Amniotic epithelial cell (primary cell): ENCODE data around the gene WDR86.

Experiments
- DNase-seq: peaks from one replicate; pipeline ENCODE4 v3.0.0-alpha.2; 2010; ENCODE audit warnings: low read depth

Gene WDR86

DNA sequence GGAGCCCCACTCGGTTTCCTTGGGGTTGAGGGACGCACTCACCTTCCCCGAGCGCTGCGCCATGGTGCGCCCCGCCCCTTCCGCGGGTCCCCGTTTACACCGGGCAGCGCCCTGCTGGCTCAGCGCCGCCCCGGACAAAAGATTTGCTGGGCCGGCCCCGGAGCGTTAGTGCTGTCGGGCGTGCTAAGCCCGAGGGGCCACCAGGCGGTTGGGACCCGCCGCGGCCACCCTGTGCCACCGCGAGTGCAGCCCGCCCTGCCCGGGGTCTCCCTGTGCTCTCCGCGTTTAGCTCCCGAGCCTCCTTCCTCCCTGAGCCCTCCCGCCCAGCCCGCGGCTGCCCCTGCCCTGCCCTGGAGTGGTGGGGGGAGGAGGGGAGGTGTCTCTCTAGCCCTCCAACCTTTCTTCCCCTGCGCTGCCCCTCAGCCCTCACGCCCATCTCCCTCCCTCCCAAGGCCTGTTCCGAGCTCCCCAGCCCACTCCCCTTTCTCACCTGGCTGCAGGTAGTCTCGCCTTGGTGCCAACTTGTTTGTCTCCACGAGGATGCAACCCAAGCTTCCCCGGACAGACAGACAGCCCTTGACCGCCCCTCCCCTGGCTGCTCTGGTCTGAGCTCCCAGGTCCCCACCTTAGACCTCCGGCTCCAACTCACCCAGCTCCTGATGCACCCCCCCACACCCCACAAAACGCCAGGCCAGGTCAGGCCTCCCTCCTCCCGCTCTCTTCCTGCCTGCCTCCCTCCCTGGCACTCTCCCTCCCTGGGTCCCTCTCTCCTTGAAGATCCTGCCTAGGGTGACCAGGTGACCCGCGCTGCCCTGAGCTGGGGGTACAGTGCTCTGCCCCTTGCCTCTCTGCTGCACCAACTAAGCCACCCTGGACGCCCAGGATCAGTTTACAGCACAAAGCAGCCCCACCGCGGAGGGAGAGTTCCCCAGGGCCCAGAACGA is 30.3 kb upstream of the WDR86 start, which contains the start of gene CRYGN:
Gene CRYGN (minus strand): TSS at position 287 of the 944 bp plus-strand sequence. CDS start 224 bp downstream, at position 63.
- no peak for DNase-seq

DNA sequence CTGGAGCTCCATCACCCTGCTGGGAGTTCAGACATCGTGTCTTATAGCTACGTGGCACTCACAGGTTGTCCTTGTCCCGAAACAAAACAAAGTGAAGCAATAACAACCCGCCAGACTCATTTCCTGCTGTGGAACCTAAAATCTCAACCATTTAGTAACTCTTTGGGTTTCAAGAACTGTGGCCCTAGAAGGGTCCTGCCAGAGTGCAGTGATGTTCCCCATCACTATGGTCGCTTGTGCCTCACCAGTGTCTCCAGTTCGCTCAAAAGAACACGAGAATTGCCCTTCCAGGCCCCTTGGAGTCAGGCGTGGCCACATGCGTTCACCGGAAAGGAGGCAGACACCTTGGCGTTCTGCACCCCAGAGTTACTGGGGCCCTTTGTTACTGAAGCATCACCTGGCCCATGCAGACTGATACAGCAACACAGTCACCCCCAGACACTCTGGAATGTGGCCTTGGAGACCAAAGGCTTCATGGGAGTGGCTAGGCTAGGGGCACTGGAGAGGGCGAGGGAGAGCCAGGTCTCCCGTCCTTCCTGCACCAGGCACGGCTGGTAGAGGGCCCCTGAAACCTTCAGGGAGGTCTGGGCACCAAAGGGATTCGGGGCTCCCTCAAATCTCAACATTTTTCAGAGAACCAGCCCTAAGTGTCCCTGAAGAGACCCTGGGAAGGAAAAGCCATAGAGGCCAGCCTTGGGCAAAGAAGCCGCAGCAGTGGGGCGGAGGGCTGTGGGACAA is 29.2 kb upstream of the WDR86 start:
- no peak for DNase-seq

DNA sequence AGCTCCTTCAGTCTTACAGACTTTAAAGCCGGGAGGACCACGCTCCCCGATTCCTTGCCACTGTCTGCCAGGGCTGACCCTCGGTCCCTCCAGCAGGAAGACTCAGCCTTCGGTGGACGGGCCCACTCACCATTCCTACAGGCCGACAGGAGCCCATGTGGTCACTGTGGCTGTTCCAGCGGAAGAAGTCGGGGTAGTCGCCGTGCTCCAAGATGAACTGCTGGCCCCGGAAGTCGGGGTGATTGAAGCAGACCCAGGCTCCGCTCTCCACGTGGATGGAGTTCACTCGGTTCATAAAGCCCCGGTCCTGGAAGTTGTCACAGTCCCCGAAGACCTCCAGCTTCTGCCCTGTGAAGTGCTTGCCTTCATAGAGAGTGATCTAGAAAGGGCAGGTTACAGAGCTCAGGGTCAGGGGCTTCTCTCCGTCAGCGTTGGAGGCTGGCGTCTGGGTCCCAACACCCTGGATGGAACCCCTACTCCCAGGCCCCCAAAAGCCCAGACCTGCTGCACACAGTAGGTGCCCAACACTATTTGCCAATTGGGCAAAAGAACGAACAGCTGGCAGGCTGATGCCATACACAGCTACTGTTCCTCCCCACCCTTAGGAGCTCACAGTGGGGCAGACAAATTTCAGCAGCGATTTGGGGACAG is 28.2 kb upstream of the WDR86 start:
- DNase-seq, result no peak

DNA sequence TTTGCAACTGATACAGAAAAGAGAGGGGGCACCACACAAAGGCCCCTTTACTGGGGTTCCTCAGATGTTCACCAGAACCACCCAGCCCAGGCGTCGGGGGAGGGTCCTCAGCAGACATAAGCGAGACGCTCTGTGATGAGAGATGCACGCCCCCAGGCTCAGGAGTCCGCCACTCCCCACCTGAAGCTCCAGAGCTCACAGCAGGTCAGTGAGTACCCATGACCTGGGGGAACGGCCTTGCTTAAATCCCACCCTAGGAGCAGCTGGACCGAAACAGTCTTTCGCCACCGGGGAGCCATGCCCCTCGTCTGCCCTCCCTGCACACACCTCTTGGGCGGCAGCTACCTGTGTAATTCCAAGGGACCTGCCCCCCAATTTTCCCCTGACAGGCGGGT is 27.3 kb upstream of the WDR86 start:
- DNase-seq, result no peak

DNA sequence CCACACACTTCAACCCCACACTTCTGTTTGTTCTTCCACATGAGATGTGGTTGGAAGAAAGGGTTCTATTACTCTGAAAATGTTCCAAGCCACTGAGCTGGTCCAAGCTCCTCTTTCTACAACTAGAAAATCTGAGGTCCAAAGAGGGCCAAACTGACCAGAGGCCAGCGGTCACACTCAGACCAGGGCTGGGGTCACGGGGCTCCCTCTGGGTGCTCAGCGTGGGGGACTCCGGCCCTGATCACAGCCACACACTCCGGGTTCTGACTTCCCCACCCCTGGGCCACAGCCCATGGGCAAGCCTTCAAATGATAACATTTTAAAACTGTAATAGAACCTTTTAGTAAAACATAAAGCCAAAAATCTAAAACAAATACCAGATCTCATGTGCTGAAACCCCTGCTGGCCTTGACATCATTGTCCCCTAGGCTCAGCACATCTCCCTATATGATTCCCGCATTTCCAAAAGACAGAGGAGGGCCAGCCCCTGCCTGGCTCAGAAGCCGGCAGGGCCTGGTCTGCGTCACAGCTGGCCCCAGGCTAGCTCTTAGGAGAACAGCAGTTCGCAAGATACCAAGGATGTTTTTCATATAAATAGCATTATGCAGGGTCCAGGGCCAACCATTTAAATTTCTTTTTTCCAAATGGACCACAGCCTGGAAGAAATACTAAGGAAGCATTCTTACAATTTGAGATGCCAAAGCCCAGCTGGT is 26.8 kb upstream of the WDR86 start:
- DNase-seq, result peak; percentile 24

DNA sequence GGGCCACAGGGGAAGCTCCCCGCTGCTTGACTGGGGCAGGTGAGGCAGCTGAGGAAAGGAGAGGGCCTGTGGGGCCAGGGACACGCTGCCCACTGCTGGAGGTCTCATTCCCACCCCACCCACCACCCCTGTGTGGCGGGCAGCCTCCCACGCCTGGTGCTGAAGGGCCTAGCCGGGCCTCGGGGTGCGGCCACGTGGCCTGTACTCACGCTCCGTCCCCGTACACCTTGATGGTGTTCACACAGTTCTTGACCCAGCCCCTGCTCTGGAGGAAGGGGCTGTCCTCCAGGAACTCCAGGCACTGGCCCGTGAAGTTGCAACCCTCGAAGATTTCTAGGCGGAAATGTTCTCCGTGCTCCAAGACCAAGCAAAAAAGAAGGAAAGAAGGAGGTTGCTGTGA is 26.1 kb upstream of the WDR86 start:
- DNase-seq, result no peak

DNA sequence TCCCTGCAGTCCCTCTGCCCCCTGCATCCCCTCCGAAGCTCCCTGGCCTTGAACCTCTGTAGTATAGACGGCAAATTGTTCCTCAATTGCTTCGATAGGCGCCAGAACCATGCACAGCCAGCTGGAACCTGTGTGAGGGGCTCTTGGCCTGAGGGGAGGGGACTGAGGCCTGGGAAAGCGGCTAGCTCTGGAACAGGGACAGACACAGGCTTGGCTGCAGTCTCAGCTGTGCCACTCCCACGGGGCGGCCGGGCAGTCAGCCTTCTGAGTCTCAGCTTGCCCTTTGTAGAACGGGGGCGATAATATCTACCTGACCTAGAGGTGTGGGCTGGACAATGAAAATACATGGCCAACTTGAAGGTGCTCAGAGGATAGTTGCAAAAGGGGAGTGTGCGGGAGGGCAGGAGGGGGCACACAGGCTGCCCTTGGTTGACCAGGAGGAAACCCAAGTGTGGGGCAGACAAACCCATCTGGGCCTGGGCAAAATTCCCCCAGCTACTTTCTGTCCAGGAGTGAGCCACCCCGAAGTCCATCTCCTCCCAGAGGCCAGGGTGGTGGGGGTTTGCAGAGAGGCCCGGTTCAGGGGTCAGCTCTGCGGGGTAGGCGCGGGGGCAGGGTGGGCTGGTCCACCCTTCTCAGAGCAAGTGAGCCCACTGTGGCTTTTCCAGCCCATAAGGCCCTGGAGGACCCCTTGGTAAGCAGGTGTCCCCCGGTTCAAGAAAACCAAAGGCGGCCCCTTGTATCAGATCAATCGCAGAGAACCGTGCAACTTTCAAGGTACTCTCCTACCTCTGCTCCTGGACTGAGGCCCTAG is 25.5 kb upstream of the WDR86 start:
- no peak for DNase-seq

DNA sequence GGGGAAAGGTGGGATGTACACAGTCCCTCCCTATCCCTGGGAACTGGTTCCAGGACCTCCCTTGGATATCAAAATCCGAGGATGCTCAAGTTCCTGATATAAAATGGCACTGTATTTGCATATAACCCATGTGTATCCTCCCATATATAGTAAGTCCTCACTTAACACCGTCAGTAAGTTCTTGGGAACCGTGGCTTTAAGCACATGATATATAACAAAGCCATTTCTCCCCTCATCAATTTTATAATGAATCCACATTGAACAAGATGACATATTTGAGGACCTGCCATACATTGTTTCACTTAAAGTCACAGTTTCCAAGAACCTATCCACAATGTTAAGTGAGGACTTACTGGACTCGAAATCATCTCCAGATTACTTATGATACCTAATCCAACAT is 24.7 kb upstream of the WDR86 start:
- no peak for DNase-seq

DNA sequence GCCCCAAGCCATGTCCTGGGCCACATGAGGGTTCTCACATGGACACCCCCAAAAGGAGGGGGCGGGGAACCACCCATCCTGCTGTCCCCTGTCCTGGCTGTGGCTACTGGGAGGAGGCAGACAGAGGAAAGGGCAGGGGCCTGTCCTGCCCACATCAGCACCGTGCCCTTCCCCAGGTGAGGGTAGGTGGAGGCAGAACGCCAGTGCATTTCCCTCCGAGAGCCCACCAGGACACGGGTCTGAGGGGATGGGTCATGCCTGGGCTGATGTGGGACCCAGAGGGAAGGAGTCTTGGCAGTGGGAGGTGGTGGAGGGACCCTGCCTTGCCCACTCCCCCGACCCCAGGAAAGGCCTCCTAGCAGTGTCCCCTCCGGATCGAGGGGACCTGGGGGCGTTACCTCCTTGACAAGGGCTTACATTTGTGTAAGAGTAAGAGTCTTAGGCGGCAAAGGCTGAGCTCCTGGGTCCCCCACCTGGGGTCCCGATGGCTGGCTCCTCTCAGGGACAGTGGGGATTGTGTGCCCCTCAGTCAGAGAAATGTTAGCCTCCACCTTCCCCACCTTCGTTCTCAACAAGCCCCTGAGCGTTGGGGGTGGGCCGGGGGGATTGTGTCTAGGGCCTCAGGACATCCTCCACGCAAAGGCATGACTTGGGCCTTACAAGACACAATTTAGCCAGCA is 24.0 kb upstream of the WDR86 start:
- DNase-seq, result no peak

DNA sequence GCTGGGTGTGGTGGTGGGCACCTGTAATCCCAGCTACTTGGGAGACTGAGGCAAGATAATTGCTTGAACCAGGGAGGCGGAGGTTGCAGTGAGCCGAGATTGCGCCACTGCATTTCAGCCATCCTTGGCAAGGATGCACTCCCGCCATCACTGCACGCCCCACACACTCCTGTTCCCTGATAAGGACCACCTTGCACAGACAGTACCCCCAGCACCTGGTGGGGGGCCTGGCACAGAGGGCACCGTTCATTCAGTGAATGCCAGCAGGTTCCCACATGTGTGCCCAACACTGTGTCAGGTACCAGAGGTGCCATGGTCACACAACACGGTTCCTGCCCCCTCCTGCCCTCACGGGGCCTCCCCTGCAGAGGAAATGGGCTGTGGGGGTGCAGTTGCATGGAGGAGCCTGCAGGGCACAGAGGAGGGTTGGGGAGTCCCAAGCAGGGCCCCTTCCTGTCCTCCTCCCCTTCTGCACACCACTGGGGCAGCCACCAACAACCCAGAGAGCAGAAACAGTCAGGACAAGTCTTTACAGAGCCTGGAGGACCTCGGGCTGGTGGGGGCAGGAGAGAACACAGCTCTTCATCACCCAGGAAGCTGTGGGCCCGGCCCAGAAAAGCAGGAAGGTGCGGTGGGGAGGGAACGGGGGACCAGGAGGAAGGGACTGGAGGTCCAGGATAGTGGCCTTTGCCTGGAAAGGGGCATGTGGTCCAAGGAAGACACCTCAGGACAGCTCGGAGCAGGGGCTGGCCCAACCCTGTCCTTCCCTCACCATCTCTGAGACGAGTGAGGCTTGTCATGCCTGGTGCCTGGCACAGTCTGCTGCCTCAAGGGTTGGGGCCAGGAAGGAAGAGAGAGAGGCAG is 23.1 kb upstream of the WDR86 start:
- DNase-seq, result no peak

DNA sequence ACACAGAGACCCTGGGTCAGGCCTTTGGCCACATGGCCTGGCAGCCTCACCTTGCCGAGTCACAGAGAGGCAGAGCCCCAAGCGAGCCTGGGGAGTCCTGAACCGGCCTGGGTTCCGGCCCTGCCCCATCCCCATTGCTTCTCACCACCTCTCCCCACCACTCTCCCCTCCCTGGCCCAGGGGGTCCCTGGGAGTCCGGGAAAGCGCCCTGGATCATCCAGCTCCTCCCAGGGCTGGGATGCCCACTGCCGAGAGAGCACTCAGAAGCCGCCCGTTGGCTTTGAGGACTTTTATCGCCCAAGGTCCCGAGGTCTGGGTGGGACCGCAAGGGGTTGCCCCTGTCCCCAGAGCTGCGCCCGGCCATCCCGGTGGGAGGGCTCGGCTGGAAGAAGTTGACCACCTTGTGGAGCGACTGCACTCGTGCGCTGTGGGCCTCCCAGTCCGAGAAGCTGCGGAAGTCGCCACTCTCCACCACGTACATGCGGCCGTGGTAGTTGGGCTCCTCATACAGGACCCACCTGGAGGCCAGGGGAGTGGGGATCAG is 22.0 kb upstream of the WDR86 start:
- DNase-seq, result no peak

DNA sequence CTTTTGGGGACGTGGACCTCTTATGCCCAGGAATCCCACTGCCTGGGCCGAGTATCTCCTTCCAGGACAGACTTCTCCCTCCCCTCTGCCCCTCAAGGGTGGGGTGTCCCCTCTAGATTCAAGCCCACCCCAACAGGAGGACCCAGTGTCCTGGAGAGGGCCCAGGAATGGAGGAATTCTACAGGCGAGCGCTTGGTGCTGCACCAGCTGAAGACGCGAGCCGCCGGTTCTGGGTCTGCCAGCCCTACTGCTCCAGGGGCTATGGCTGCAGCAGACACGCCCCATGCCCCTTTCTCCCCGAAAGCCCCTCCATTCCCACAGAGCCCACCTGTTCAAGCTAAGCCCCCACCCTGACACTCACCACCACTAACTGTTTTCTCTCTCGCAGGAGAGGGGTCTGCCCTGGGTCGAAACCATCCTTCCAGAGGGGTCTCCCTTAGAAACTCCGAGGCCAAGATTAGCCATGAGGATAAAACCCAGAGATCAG is 21.5 kb upstream of the WDR86 start:
- DNase-seq, result no peak

DNA sequence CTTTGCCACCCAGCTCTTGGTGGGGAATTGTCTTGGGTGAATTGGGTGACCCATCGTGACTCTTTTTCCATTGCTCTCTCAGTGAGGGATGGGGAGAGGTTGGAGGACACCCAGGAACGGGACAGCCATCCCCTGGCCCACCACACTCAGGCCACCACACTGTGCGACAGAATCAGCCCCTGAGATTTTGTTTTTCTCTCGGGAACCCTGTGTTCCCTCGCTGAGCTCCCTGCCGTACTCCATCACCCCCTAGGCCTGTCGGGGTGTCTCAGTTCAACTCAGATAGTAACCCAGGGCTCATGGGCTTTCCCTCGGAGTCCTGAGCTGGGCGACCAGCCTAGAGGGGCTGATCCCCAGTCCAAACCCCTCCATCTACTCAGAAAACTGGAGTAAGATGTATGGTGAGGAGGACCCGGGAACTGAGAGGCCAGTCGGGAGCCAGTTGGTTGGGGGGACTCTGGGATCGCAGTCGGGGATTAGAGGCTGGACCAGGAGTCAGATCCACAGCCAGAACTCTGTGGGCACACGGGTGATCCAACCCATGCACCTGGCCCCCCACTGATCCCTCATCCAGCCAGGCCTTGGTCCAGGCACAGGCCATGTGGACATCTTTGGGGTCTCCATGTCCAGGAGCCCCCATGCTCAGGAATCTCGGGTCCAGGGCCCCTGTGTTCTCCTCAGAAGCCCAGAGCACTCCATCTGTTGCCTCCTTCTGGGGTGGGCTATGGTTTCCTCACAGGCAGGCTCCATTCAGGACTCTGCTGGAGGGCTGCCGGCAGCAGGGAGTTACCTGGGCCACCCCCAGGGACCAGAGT is 20.8 kb upstream of the WDR86 start:
- no peak for DNase-seq

DNA sequence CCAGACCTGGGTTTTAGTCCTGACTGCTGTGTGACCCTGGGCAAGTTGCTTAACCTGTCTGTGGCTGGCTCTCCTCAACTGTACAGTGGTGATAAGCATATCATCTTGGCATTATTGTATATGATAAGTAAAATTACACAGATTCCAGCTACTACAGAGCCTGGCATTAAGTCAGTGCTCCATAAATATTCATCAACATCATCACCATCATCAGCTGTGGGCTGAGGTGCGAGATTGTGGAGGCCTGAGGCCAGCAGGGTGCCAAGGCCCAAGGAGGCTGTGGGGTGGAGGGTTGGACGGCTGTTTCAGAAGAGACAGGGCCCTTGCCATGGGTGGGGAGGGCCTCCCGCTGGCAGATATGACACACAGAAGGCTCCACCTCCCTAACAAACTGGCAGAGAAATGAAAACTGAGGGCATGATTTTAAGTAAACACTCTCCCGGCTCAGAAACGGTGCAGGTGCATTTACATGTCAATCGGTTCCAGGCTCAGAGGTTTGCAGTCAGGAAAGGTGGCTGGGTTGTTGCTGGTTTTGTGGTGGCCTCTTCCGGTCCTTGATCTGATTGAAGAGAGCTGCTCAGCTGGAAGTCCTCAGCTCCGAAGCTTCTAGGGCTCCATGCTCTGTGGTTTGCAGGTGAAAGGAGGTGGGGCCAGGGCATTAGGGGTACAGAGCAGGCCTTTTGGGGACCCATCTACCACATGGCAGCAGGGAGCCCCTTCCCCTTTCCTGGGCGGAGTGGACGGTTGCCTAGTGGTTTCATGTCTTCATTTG is 19.9 kb upstream of the WDR86 start:
- DNase-seq, result peak; percentile 77

DNA sequence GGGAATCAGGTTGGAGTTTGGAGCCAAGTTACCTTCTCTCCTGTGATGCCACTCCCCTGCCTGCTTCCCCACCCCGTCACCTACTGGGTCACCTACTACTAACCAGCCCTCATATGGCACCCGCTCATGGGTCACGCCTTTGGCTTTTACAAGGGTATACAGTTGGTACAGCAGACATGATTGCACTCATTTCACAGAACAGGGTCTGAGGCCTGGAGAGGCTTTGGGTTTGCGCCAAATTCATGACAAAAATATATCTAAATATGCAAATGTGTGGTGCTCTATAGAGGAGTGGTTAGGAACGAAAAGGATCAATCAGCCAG is 19.4 kb upstream of the WDR86 start:
- no peak for DNase-seq

DNA sequence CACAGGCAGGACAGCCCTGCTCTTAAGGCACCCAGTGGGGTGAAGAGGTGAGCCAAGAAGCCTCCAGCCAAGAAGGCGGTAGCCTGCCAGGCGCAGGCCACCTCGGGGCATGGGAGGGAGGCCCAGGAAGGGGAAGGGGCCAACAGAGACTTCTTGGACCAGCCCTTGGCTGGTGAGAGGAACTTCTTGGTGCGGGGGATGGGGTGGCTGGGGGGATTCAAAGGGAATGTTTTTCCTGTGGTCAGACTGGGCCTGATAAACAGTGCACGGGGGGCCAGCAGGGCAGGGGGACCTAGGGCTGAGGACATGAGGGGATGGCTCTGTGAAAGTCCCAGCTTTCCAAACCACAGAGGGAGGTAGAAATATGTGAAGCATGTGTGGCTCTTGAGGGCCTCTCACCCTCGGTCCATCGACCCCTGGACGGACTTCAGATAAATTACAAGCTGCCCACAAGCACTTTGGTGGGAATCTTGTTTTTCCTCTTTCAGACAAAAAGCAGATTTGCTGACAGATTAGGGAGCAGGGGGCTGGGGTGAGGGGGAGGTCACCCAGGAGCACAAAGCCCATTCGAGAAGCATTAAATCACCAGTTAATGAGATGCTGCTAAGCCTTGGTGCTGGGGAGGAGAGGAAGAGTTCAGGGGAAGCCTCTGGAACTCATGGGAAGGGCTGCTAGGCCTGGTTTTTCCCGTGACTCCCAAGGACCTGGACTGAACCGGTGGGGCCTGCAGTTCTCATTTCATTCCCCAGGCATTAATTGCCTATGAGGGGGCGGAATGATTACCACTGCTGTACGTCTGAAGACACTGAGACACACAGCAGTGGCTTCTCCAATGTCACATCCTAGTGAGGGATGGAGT is 18.8 kb upstream of the WDR86 start:
- peak; percentile 100 for DNase-seq
